ENCODE measurements around the gene ENO1.
"Not testable (repeated sequence)": the region's sequence is repeated elsewhere in the genome, so short reads cannot be mapped to it uniquely, and the experiment has no call there.

The ENO1 gene

DNA sequence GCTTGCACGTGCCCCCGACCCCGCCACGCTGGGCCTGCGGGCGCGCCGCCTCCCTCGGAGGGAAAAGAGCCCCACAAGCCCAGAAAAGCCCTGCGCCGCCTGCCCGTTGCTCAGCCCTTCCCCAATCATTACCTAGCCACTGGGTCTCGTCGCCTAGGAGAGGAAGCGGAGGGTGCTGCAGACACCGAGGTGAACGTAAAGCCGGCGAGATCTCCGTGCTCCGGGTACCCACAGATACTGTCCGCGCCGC lies at the start of gene ENO1:
Gene ENO1, minus strand, starts transcription at position 239 of the 250 bp plus-strand sequence. CDS start 3,778 bp downstream, outside the sequence.
- DNase-seq, result no peak

DNA sequence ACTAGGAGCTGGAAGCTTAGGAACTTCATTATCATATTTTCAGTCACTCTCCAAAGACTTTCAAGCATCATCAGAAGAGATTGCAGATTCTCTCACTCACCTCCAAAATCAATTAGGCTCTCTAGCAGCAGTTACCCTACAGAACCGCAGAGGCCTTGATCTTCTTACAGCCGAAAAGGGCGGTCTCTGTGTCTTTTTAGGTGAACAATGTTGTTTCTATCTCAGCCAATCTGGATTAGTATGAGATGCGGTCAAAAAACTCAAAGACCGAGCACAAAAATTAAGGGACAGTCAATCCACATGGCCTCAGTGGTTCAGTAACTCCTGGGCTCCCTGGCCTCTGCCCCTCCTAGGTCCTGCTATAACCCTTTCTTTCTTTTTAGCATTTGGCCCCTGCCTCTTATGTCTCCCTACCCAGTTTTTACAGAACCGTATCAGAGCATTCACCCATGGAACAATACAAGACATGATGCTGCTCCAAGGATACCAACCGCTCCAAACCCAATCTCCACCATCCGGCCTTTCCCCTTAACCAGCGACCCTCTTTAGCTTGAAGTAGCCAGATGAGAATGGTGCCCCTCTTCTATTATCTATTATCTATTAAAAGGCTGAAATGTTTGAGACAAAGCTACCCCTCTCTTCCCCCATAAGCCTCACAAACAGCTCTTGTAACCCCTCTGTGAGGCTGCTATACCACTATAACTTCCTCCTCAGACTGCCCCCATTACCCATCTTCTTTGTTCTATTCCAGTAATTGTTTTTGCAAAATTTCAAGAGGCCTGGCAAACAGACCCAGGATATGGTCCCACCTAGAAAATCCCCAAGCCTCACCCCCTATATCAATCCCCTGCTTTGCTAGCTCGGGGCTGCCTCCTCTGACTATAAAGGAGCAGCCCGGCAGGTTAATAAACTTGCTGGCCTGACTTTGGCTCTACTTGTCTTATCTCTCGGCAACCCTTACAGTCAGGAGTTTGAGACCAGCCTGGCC lies 48.5 kb upstream of the ENO1 start:
- no peak for DNase-seq

DNA sequence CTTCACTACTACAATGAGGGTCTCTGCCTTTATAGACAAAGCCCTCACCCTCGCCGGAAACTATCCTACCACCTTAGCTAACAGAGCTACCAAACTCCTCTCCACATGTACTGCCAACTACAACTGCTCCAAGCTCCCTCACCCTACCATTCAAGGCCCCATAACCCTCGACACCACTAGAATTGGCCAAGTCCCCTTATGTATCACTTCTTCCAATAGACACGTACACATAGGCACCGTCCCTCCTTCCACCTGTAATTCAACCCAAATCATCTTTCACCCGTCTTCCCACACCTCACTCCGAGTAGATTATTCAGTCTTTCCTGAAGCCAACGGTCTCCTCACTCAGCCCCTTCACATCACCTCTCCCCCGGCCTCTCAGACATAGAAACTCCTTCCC lies 47.5 kb upstream of the ENO1 start:
- DNase-seq, result no peak

DNA sequence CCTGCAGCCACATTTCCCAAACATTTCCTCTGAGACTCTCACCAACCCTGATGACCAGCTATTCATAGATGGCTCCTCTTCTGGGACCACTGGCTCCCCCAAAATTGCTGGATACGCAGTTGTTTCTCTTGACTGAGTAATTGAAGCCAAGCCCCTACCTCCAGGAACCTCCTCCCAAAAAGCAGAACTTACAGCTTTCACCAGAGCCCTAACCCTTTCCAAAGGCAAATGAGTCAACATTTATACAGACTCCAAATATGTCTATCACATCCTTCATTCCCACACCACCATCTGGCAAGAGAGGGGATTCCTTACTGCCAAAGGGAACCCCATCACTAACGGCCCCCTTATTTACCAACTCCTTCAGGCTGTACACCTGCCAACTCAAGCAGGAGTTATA lies 46.9 kb upstream of the ENO1 start:
- DNase-seq, result no peak

DNA sequence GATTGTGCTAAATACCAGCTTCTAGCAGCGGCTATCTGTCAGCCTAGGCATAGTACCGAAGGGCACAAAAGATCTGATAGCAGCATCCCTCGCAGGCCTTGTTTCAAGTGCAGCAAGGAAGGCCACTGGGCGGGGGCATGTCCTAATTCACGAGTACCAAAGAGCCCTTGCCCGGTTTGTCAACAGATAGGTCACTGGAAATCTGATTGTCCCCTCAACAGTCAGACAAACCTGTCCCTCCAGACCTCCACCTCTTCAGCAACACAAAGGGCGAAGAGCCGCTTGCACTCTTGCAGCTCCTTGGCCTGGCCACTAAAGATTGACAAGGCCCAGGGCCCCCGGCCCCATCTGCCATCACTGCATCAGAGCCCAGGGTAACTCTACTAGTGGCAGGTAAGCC lies 44.5 kb upstream of the ENO1 start:
- DNase-seq, result no peak

DNA sequence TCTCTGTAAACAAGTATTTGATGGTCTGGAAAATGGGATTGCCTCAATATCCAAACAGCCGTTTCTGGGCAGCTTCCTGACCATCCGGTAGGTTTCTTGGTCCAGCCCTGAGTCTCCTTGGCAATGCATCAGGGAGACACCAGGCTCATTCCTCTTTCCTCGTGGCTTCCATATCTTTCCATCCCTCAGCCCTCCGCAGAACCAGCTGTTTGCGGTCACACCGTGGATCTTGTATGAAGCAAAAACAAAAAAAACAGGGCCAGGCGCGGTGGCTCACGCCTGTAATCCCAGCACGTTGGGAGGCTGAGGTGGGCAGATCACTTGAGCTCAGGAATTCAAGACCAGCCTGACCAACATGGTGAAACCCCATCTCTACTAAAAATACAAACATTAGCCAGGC lies 39.0 kb upstream of the ENO1 start:
- not testable (repeated sequence) for DNase-seq

DNA sequence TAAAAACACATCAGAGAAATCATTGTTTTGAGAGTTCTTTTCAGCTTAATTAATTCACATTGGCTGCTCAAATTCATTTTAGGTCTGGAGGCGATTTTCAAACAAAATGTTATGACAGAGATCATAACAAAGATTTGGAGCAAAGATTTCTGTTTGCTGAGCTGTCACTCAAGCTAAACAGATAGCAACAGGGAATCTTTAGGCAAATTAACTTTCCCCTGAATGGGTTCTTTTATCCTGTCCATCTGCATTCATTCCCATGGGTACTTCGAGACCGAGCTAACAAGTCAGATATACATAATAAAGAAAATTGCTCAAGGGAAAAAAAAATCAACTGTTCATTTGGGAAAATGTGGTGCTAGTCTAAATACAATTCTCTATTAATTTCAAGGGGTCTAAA lies 37.0 kb upstream of the ENO1 start:
- DNase-seq, result no peak

DNA sequence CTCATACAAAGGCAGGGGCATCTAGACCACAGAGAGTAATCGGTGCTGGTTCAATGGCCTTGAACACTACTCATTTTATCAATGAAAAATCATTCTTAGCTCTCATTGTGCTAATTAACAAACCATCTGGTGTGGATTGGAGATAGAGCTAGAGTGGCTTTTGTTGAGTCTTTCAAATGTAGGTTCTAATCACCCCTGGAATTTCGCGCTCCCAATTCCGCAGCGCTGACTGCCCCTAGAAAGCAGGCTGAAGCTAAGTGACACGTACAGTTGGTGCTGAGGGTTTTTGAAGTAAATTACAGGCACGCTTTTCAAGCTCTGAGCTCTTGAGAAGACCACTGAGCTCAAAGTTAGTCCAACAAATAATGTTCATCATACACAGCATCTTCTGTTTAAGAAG lies 36.0 kb upstream of the ENO1 start:
- no peak for DNase-seq

DNA sequence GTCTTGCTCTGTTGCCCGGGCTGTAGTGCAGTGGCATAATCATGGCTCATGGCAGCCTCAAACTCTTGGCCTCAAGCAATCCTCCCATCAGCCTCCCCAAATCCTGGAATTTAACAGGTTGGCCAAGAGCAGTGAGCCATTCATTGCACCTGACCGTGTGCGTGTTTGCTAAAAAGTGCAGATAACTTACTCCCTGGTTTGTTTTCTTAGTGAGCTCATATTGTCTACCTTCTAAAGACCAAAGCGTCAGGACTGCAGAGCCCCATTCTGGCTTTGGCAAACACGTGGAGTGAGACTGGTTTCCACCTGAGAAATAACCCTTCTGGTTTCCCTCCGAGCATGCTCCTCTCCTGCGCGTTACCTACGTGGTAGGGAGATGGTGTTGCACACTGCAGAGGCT lies 35.0 kb upstream of the ENO1 start:
- no peak for DNase-seq

DNA sequence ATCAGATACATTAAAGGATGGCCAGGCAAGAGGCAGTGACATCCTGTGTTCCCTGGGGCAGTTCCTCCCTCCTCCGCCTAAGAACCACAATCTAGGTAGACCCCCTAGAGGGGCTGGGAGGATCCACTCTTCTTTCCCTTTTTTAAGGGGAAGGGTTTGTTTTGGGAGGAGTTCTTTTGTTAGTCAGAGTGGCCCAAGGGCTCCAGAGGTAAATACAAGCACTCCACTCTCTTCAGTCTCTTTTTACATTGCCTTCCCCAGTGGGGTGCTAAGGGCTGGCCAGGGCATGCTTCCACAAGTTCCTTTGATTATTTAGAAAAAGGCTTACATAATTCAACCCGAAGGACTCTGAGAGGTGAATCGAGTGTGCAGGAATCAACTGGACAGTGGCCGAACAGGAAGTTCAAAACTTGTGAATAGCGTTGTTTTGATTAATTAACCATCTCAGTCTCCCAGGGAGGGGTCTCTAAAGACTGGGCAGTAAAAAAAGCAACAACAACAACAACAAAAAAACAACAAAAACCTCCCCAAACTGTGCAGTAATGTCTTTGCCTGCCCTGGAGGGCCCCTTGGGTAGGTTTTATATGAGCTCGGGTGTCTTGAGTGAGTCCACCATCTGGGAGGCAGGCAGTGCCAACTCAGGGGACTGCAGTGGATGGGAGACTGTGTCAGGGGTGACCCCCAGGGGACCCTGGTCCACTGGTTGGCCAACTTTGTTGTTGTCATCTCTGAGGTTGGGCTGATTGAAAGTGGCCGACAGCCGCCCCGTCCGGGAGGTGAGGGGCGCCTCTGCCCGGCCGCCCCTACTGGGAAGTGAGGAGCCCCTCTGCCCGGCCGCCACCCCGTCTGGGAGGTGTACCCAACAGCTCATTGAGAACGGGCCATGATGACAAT lies 33.2 kb upstream of the ENO1 start:
- no peak for DNase-seq

DNA sequence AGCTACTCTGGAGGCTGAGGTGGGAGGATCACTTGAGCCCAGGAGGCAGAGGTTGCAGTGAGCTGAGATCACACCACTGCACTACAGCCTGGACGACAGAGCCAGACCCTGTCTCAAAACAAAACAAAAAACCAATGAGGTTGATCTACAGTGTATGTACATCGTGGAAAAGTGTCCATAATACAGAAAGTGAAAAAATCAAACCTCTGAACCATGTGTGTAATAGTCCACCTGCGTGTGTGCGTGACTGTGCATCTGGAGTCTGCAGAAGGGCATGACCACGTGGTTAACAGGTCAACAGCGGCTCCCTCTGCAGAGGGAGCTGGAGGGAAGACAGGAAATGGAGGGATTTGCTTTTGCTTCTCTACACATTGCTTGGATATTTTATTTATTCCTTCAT lies 32.4 kb upstream of the ENO1 start:
- DNase-seq, result no peak

DNA sequence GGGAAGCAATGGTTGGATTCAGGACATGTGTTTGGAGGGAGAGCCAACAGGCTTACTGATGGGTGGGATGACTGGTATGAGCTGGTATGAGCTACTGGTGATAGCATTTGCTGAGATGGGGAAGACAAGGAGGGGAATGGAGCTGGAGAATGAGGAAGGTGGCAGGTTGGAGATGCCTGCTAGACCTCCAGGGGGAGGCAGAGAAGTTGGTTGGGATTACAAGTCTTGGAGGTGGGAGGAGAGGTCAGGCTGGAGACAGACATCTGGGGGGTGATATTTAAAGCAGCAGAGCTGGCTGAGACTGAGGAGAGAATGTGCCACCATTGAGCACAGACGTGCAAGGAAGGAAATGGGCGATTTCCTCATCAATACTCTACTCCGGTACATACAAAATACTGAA lies 31.8 kb upstream of the ENO1 start:
- no peak for DNase-seq

DNA sequence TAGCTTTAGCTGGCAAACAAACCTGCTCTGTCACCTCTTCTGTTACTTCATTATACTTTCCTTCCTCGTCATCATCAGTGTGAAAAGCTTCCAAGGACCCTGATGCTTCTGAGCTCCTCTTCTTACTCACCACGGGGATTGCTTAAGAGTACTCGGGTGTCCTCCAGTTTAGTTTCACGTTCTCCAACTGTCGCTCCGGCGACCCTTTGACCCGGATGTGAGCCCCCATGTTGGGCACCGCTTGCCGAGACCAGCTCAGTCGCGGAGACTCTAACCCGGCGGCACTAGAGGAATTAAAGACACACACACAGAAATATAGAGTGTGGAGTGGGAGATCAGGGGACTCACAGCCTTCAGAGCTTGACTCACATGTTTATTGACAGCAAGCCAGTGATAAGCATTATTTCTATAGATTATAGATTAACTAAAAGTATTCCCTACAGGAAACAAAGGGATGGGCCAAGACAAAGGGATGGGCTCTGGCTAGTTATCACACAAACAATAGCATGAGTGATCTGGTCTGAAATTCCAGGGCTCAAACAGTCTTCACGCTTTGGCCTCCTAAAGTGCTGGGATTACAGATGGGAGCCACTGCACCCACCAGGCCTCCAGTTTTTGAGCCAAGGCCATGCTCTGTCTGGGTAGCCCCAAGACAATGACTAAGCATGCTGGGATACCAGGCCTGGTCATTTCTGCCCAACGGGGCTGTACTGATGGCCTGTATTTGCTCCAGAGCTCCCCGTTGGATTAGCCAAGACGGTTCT lies 30.1 kb upstream of the ENO1 start:
- no peak for DNase-seq

DNA sequence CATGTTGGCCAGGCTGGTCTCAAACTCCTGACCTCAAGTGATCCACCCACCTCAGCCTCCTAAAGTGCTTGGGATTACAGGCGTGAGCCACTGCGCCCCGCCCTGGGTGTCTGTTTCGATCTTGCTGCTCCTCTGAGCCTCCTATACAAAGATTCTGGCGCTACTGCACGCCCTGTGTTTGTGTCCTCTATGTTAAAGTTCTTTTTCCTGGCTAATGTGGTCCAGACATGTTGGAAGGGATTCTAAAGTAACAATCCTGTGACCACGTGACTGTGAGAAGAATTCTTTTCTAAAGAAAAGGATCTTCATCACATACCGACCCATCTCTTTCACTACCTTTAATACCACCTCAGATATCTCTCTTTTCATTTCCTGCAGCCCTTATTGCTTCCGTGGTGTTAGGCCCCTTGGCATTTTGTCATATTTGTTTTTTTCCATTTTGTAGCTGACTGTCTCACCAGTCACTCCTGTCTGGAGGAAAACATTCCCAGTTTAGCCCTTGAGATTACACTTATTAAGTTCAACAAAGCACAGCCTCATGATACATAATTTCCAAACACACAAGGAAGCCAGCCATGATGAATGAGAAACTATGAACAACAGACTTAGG lies 27.2 kb upstream of the ENO1 start:
- DNase-seq, result peak; percentile 49

DNA sequence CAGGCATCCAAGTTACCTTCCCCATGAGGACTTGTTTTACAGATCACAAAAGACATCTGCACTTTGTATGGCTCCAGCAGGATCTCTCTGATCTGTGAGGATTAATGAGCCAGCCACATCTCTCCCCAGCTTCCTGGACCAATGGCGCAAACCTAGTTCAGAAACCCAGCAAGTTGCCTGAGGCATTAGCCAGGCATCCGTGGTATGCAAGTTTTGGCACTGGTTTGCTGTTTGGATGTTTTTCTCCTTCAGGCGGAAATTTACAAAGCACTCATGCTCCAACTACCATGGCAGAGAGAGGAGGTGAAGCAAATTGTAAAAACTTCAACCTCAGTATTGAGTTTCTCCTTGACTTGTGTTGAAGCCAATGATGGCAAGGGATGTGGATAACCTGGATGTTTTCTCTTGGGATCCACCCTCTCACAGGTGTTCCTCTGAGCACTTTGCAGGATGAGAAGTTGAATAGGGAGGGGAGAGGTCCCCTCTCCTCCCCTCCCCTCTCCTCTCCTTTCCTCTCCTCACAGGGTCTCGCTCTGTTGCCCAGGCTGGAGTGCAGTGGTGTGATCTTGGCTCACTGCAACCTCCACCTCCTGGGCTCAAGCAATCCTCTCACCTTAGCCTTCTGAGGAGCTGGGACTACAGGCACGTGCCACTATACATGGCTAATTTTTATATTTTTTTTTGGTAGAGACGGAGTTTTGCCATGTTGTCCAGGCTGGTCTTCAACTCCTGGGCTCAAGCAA lies 25.6 kb upstream of the ENO1 start:
- no peak for DNase-seq

DNA sequence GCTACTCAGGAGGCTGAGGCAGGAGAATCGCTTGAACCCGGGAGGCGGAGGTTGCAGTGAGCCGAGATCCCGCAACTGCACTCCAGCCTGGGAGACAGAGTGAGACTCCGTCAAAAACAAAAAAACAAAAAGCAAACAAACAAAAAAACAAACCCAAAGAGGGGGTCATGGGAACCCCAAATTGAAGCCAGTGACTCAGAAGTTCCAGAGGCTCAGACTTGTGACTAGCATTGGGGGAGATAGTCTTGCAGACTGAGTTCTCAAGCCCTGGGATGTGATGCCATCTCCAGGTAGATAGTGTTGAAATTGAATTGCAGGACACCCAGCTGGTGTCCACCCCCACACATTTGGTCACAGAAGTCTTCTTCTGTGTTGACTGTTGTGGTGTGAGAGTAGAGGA lies 24.9 kb upstream of the ENO1 start:
- no peak for DNase-seq

DNA sequence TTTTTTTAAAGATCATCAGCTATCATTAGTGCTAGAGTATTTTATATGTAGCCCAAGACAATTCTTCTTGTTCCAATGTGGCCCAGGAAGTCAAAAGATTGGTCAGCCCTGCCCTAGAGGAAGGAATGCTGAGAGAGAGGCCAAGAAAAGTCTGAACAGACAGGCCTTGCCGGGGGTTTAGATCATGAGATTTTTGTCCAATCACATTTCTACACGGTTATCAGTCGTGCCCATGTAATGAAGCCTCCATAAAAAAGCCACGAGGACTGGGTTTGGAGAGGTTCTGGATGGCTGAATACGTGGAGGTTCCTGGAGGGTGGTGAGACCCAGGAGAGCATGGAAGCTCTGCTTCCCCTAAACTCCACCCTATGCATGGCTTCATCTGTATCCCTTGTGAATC lies 24.3 kb upstream of the ENO1 start:
- DNase-seq, result no peak

DNA sequence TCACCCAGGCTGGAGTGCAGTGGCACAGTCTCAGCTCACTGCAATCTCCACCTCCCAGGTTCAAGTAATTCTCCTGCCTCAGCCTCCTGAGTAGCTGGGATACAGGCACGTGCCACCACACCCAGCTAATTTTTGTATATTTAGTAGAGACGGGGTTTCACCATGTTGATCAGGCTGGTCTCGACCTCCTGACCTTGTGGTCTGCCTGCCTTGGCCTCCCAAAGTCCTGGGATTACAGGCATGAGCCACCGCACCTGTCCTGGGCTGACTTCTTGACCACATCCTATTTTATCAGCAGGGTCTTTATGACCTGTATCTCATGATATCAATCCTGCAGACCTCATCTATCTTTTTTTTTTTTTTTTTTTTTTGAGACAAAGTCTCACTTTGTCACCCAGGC lies 22.2 kb upstream of the ENO1 start:
- not testable (repeated sequence) for DNase-seq

DNA sequence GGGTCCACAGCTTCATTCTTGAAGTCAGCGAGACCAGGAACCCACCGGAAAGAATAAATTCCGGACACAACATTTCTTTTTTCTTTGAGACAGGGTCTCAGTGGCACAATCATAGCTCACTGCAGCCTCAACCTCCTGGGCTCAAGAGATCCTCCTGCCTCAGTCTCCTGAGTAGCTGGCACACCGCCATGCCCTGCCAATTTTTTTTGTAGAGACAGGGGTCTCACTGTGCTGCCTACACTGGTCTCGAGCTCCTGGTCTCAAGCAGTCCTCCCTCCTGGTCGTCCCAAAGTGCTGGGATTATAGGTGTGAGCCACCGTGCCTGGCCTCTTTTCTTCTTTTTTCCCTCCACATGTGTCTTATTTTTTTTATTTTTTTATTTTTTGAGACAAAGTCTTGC lies 20.6 kb upstream of the ENO1 start:
- DNase-seq, result no peak

DNA sequence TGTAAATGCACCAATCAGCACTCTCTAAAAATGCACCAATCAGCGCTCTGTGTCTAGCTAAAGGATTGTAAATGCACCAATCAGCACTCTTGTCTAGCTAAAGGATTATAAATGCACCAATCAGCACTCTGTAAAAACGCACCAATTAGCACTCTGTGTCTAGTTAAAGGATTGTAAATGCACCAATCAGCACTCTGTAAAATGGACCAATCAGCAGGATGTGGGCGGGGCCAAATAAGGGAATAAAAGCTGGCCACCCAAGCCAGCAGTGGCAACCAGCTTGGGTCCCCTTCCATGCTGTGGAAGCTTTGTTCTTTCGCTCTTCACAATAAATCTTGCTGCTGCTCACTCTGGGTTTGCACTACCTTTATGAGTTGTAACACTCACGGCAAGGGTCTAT lies 19.9 kb upstream of the ENO1 start:
- not testable (repeated sequence) for DNase-seq

DNA sequence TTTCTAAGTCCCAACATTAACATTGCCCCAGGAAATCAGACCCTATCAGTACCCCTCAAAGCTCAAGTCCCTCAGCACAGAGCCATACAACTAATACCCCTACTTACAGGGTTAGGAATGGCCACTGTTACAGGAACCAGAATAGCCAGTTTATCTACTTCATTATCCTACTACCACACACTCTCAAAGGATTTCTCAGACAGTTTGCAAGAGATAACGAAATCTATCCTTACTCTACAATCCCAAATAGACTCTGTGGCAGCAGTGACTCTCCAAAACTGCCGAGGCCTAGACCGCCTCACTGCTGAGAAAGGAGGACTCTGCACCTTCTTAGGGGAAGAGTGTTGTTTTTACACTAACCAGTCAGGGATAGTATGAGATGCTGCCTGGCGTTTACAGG lies 19.0 kb upstream of the ENO1 start:
- DNase-seq, result not testable (repeated sequence)

DNA sequence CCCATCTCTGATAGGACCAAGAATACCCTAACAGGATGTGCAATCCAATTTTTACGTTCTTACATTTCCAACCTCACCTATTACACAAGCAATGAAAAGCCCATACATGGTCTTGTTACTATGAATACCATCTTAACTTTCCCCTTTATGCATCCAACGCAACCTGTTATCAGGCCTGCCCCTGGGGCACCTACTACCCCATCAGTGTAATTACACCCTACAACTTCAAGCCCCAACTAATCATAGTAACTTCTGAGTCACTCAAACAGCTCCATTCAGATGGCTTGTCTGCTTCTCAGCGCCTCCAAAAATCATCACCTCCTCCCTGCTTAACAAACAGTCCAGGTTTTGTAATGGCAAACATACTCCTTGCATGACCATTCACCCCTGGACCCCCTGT lies 18.3 kb upstream of the ENO1 start:
- not testable (repeated sequence) for DNase-seq

Measured in right forelimb (tissue), 1 donor.